GM23248 (cell line): ENCODE data around the gene CFAP299. TPM values are rescaled to one million over a fixed set of nuclear protein-coding genes. Genes with fewer than 3 reads are reported as not detected.

ENCODE experiments used
- DNase-seq: peaks from one replicate; pipeline ENCODE4 v3.0.0-alpha.2; 2015
- H2AFZ ChIP-seq: fragments of 200-600 bp; sonication (generic); 2 replicates; pipeline ENCODE4 v1.6.1; 2016; ENCODE audit warnings: antibody characterized with exemption
- H3F3A ChIP-seq: fragments of 200-600 bp; sonication (generic); 2 replicates; pipeline ENCODE4 v1.6.1; 2016; ENCODE audit warnings: mild to moderate bottlenecking, antibody characterized with exemption, mixed run types; ENCODE audit not compliant: insufficient read depth
- H3K27ac ChIP-seq: fragments of 200-600 bp; sonication (generic); 2 replicates; pipeline ENCODE4 v1.5.1; 2016; ENCODE audit warnings: mild to moderate bottlenecking
- H3K27me3 ChIP-seq: fragments of 200-600 bp; sonication (generic); replicated peaks from 2 replicates; pipeline ENCODE4 v1.6.1; 2016; ENCODE audit warnings: mild to moderate bottlenecking; ENCODE audit not compliant: insufficient read depth
- H3K36me3 ChIP-seq: fragments of 200-600 bp; sonication (generic); 2 replicates; pipeline ENCODE4 v1.6.1; 2016; ENCODE audit warnings: low read depth, mild to moderate bottlenecking
- H3K4me1 ChIP-seq: fragments of 200-600 bp; sonication (generic); 2 replicates; pipeline ENCODE4 v1.6.1; 2016; ENCODE audit warnings: mild to moderate bottlenecking; ENCODE audit not compliant: insufficient read depth
- H3K4me2 ChIP-seq: fragments of 200-600 bp; sonication (generic); one replicate; pipeline ENCODE4 v1.6.1; 2016; ENCODE audit warnings: mild to moderate bottlenecking; ENCODE audit not compliant: unreplicated experiment
- H3K4me3 ChIP-seq: fragments of 200-600 bp; sonication (generic); 2 replicates; pipeline ENCODE4 v1.5.1; 2016; ENCODE audit warnings: mild to moderate bottlenecking
- H3K79me2 ChIP-seq: fragments of 200-600 bp; sonication (generic); 2 replicates; pipeline ENCODE4 v1.6.1; 2016; ENCODE audit warnings: mild to moderate bottlenecking; ENCODE audit not compliant: insufficient read depth
- H3K9ac ChIP-seq: fragments of 200-600 bp; sonication (generic); 2 replicates; pipeline ENCODE4 v1.6.1; 2016; ENCODE audit warnings: mild to moderate bottlenecking
- H3K9me2 ChIP-seq: fragments of 200-600 bp; sonication (generic); 2 replicates; pipeline ENCODE4 v1.6.1; 2016; ENCODE audit warnings: mixed run types, mild to moderate bottlenecking, moderate library complexity; ENCODE audit not compliant: insufficient read depth
- H3K9me3 ChIP-seq: fragments of 200-600 bp; sonication (generic); one replicate; pipeline ENCODE4 v1.6.1; 2017; ENCODE audit warnings: low read depth
- H4K20me1 ChIP-seq: fragments of 200-600 bp; sonication (generic); 2 replicates; pipeline ENCODE4 v1.6.0; 2016; ENCODE audit not compliant: insufficient read depth
- EZH2 ChIP-seq: fragments of 200-600 bp; sonication (generic); IDR thresholded peaks from 2 replicates; pipeline ENCODE4 v1.6.1; 2018; ENCODE audit warnings: antibody characterized with exemption, mild to moderate bottlenecking; ENCODE audit not compliant: insufficient read depth, poor library complexity, severe bottlenecking
- EZH2phosphoT487 ChIP-seq: fragments of 200-600 bp; sonication (generic); IDR thresholded peaks from 2 replicates; pipeline ENCODE4 v1.6.1; 2018; ENCODE audit warnings: antibody characterized with exemption, moderate library complexity, mild to moderate bottlenecking, low read depth; ENCODE audit not compliant: insufficient read depth
- WGBS, 2 experiments: methylation state at CpG; one replicate each; pipeline ENCODE4 v1.1.6; 2015 to 2017; ENCODE audit warnings: low lambda C conversion rate in 2 of 2, low coverage in 1 of 2; ENCODE audit errors: missing lambda C conversion rate in 2 of 2; 5-methylcytosine and 5-hydroxymethylcytosine counted together
- in situ Hi-C: fragments of 300-500 bp; cut with MboI; formaldehyde crosslinking; loops from 2 replicates; pipeline ENCODE4 v1.15.0; 2020
- polyA plus RNA-seq: library from polyadenylated mRNA; unstranded; fragments of >200 nt; fragmentation: Nextera tagmentation; extraction: Ambion mirVana; gene quantifications from 2 replicates; pipeline ENCODE4 v1.2.1, GENCODE V29; 2016
- total RNA-seq: library from RNA; depleted of rRNA; stranded (reverse); fragments of >200 nt; shearing (Covaris generic); gene quantifications from 2 replicates; pipeline ENCODE4 v1.2.3, GENCODE V29; 2014

Gene CFAP299
- total and polyA plus RNA-seq, 2 experiments from 2014 or later, result 1.0 to 1.1 TPM

- no peak overlapping the region for H3K4me3 ChIP-seq
- H3K9me2 ChIP-seq, result no peaks in the 10 kb centered on the region
- H2AFZ ChIP-seq, result no peak overlapping the region
- no peaks in the 10 kb centered on the region for H3K79me2 ChIP-seq
- H3K27me3 ChIP-seq, result no peaks in the 10 kb centered on the region
- no peaks in the 10 kb centered on the region for H4K20me1 ChIP-seq
- WGBS, 2 experiments, result 87 to 88% methylated on average over 3 of the region's 3 CpGs
- no peak for DNase-seq
- no peak overlapping the region for H3K9ac ChIP-seq
- peaks cover 16% of the 10 kb centered on the region for H3F3A ChIP-seq
- H3K36me3 ChIP-seq, result no peaks in the 10 kb centered on the region
- H3K27ac ChIP-seq, result no peak overlapping the region
- H3K4me2 ChIP-seq, result no peak overlapping the region
- H3K9me3 ChIP-seq, result no peaks in the 10 kb centered on the region
- in situ Hi-C loops, result no loop called here
- no peak for TF ChIP-seq EZH2phosphoT487
- H3K4me1 ChIP-seq, result peaks cover 24% of the 10 kb centered on the region
Observed at GRCh38 chr4:80875642-80876041, 540.1 kb downstream of the CFAP299 start.

GRCh38 chr4:80876810-80877209 lies 541.3 kb downstream of the CFAP299 start:
- TF ChIP-seq EZH2, result no peak
- no peak for TF ChIP-seq EZH2phosphoT487
- Histone ChIP-seq H3K9me3 (no peaks in the 10 kb centered on the region), H3F3A (peaks cover 16% of the 10 kb centered on the region), H3K36me3 (no peaks in the 10 kb centered on the region), H3K4me1 (peaks cover 24% of the 10 kb centered on the region), H4K20me1 (no peaks in the 10 kb centered on the region), H3K9me2 (no peaks in the 10 kb centered on the region), H2AFZ (no peak overlapping the region), H3K27me3 (no peaks in the 10 kb centered on the region), H3K4me3 (no peak overlapping the region), H3K9ac (no peak overlapping the region), H3K27ac (no peak overlapping the region), H3K4me2 (peak overlapping the region; percentile 48), H3K79me2 (no peaks in the 10 kb centered on the region)
- in situ Hi-C loops, result no loop called here
- peak; percentile 27 for DNase-seq

GRCh38 chr4:80878218-80878617 lies 542.7 kb downstream of the CFAP299 start:
- H3F3A ChIP-seq, result peaks cover 16% of the 10 kb centered on the region
- H3K36me3 ChIP-seq, result no peaks in the 10 kb centered on the region
- H3K9me2 ChIP-seq, result no peaks in the 10 kb centered on the region
- no peak overlapping the region for H3K9ac ChIP-seq
- no peak overlapping the region for H2AFZ ChIP-seq
- H3K9me3 ChIP-seq, result no peaks in the 10 kb centered on the region
- no peak overlapping the region for H3K27ac ChIP-seq
- no peak overlapping the region for H3K4me3 ChIP-seq
- TF ChIP-seq EZH2phosphoT487 (no peak), EZH2 (no peak)
- DNase-seq, result no peak
- H3K4me2 ChIP-seq, result no peak overlapping the region
- peaks cover 24% of the 10 kb centered on the region for H3K4me1 ChIP-seq
- no peaks in the 10 kb centered on the region for H4K20me1 ChIP-seq
- no peaks in the 10 kb centered on the region for H3K79me2 ChIP-seq
- in situ Hi-C loops, result no loop called here
- WGBS, 2 experiments, result 14 to 15% methylated on average over 1 of the region's 1 CpG
- H3K27me3 ChIP-seq, result no peaks in the 10 kb centered on the region

GRCh38 chr4:80897537-80898303 lies 562.2 kb downstream of the CFAP299 start:
- TF ChIP-seq EZH2phosphoT487 (no peak), EZH2 (no peak)
- Histone ChIP-seq H3K36me3 (no peaks in the 10 kb centered on the region), H3K4me2 (no peak overlapping the region), H3K27ac (no peak overlapping the region), H3K27me3 (no peaks in the 10 kb centered on the region), H3K79me2 (no peaks in the 10 kb centered on the region), H4K20me1 (no peaks in the 10 kb centered on the region), H3K9me2 (no peaks in the 10 kb centered on the region), H3F3A (no peaks in the 10 kb centered on the region), H3K9ac (no peak overlapping the region), H2AFZ (no peak overlapping the region), H3K9me3 (no peaks in the 10 kb centered on the region), H3K4me1 (no peaks in the 10 kb centered on the region), H3K4me3 (no peak overlapping the region)
- in situ Hi-C loops, result no loop called here
- WGBS, 2 experiments, result 48 to 53% methylated on average over 5 of the region's 5 CpGs
- no peak for DNase-seq

- Histone ChIP-seq H3K27ac (no peak overlapping the region), H3K9me2 (no peaks in the 10 kb centered on the region), H3K9ac (no peak overlapping the region), H3K79me2 (no peaks in the 10 kb centered on the region), H3F3A (no peaks in the 10 kb centered on the region), H3K9me3 (no peaks in the 10 kb centered on the region), H2AFZ (no peak overlapping the region), H3K4me3 (no peak overlapping the region), H3K4me2 (no peak overlapping the region), H4K20me1 (no peaks in the 10 kb centered on the region), H3K4me1 (no peaks in the 10 kb centered on the region), H3K36me3 (no peaks in the 10 kb centered on the region), H3K27me3 (no peaks in the 10 kb centered on the region)
- TF ChIP-seq EZH2 (no peak), EZH2phosphoT487 (no peak)
- in situ Hi-C loops, result no loop called here
- WGBS, 2 experiments, result 73 to 77% methylated on average over 2 of the region's 2 CpGs
- no peak for DNase-seq
Observed at GRCh38 chr4:80900908-80901307, 565.4 kb downstream of the CFAP299 start.
